HepG2 (cell line): ENCODE data around the gene ZCCHC3. TPM values are rescaled to one million over a fixed set of nuclear protein-coding genes. Genes with fewer than 3 reads are reported as not detected.

Experiments
- ATAC-seq: fragments of 200-7000 bp; cut with Tn5 transposase; 3 replicates; pipeline ENCODE4 v1.9.1; 2020; ENCODE audit warnings: mild to moderate bottlenecking, moderate library complexity
- BruUV-seq: library from RNA; stranded (reverse); fragments of 400-500 nt; replicated peaks from 2 replicates; lab custom pipeline; 2021; lab: Mats Ljungman, UMichigan
- CTCF ChIA-PET: fragments of 300-600 bp; formaldehyde crosslinking; extraction: SDS; loops from one replicate; lab custom pipeline; 2021; ENCODE audit warnings: low total read pairs, inconsistent platforms, low intra/inter-chr PET ratio; lab: Yijun Ruan, JAX
- POLR2A ChIA-PET: fragments of 350-600 bp; sonication (Branson Sonifier 250); formaldehyde crosslinking; loops from one replicate; lab custom pipeline; 2020; ENCODE audit warnings: antibody characterized with exemption, inconsistent platforms; lab: Yijun Ruan, JAX
- DNase-seq: peaks from one replicate; pipeline ENCODE4 v3.0.0-alpha.2; 2015; ENCODE audit warnings: low spot score
- FAIRE-seq: peaks from 3 replicates; lab custom pipeline; 2011; peaks lifted over from hg19 to GRCh38; lab: Jason Lieb, UNC
- H2AFZ ChIP-seq: one replicate; pipeline ENCODE4 v1.6.1; 2011; ENCODE audit warnings: low read length, inconsistent platforms
- H3K27ac ChIP-seq: fragments of 300-600 bp; 3 replicates; pipeline ENCODE4 v1.8.0; 2011; ENCODE audit warnings: mixed run types, mild to moderate bottlenecking, mixed read lengths, low read length, inconsistent platforms; ENCODE audit not compliant: insufficient read depth; ENCODE audit errors: extremely low read length
- H3K27me3 ChIP-seq, 2 experiments: fragments of 200-600 bp in 1 of 2; 2 replicates in 1 of 2; 3 replicates in 1 of 2; pipeline versions ENCODE4 v1.6.0 to v1.8.0; 2011; ENCODE audit warnings: low read length in 2 of 2, mild to moderate bottlenecking in 2 of 2, moderate library complexity in 2 of 2, inconsistent platforms in 1 of 2; ENCODE audit not compliant: insufficient read depth in 2 of 2, control insufficient read depth in 1 of 2
- H3K36me3 ChIP-seq, 2 experiments: fragments of 200-600 bp in 1 of 2; replicated peaks in 1 of 2; 2 replicates in 1 of 2; 3 replicates in 1 of 2; pipeline versions ENCODE4 v1.5.1 to v1.8.0; 2011; ENCODE audit warnings: low read length in 2 of 2, inconsistent platforms in 1 of 2; ENCODE audit not compliant: insufficient read depth in 2 of 2, control insufficient read depth in 1 of 2
- H3K4me1 ChIP-seq: 2 replicates; pipeline ENCODE4 v1.5.1; 2012; ENCODE audit warnings: low read length, inconsistent platforms; ENCODE audit not compliant: insufficient read depth
- H3K4me2 ChIP-seq: 2 replicates; pipeline ENCODE4 v1.6.0; 2011; ENCODE audit warnings: low read depth, low read length, inconsistent platforms
- H3K4me3 ChIP-seq, 3 experiments: fragments of 200-600 bp in 1 of 3; sonication (generic), shearing (Covaris generic) in 1 of 3; replicated peaks in 1 of 3; 2 replicates each; pipeline ENCODE4 v1.5.1; 2011 to 2016; ENCODE audit warnings: low read length in 3 of 3, inconsistent platforms in 2 of 3, low read depth in 2 of 3, mild to moderate bottlenecking in 2 of 3, control low read depth in 1 of 3, mixed read lengths in 1 of 3; ENCODE audit not compliant: insufficient read depth in 1 of 3
- H3K79me2 ChIP-seq: one replicate; pipeline ENCODE4 v1.6.1; 2011; ENCODE audit warnings: low read length, inconsistent platforms; ENCODE audit not compliant: insufficient read depth
- H3K9ac ChIP-seq: 2 replicates; pipeline ENCODE4 v1.6.0; 2011; ENCODE audit warnings: mild to moderate bottlenecking, low read depth, low read length, inconsistent platforms; ENCODE audit not compliant: insufficient read depth
- H3K9me3 ChIP-seq: 2 replicates; pipeline ENCODE4 v1.5.1; 2012; ENCODE audit warnings: mild to moderate bottlenecking, low read length
- H4K20me1 ChIP-seq: 2 replicates; pipeline ENCODE4 v1.6.0; 2011; ENCODE audit warnings: inconsistent platforms, mild to moderate bottlenecking, low read length, moderate library complexity; ENCODE audit not compliant: insufficient read depth
- AGO2 ChIP-seq: fragments of 200-400 bp; formaldehyde crosslinking; optimal IDR thresholded peaks from 2 replicates; pipeline ENCODE3; 2017; ENCODE audit warnings: mild to moderate bottlenecking, low read depth, low read length, moderate library complexity
- AKAP8 ChIP-seq: sonication (generic); formaldehyde crosslinking; IDR thresholded peaks from 2 replicates; pipeline ENCODE4 v1.5.1; 2020; ENCODE audit warnings: mild to moderate bottlenecking, missing genetic modification reagents
- ATF7-NPFF ChIP-seq: sonication (generic); formaldehyde crosslinking; IDR thresholded peaks from 2 replicates; pipeline ENCODE4 v1.8.1; 2023; ENCODE audit warnings: mild to moderate bottlenecking, low read depth, missing genetic modification reagents, moderate library complexity
- FLYWCH1 ChIP-seq: sonication (generic); formaldehyde crosslinking; IDR thresholded peaks from 2 replicates; pipeline ENCODE4 v1.8.1; 2023; ENCODE audit warnings: mild to moderate bottlenecking, missing genetic modification reagents
- FOXM1 ChIP-seq: sonication (generic); formaldehyde crosslinking; IDR thresholded peaks from 2 replicates; pipeline ENCODE4 v1.5.0; 2020; ENCODE audit warnings: missing genetic modification reagents
- NR2C2 ChIP-seq: sonication (generic); formaldehyde crosslinking; IDR thresholded peaks from 2 replicates; pipeline ENCODE4 v1.4.0; 2020; ENCODE audit warnings: missing genetic modification reagents, mild to moderate bottlenecking, moderate library complexity, borderline replicate concordance
- POGZ ChIP-seq: sonication (generic); formaldehyde crosslinking; IDR thresholded peaks from 2 replicates; pipeline ENCODE4 v1.4.0; 2020; ENCODE audit warnings: mild to moderate bottlenecking, missing genetic modification reagents
- TAF1 ChIP-seq: sonication (generic); formaldehyde crosslinking; IDR thresholded peaks from 2 replicates; pipeline ENCODE4 v1.4.0; 2020; ENCODE audit warnings: missing genetic modification reagents
- TEAD2 ChIP-seq: sonication (generic); formaldehyde crosslinking; IDR thresholded peaks from 2 replicates; pipeline ENCODE4 v1.9.0; 2021; ENCODE audit warnings: missing genetic modification reagents
- XRCC5 ChIP-seq: fragments of 200-400 bp; formaldehyde crosslinking; optimal IDR thresholded peaks from 2 replicates; pipeline ENCODE3; 2017; ENCODE audit warnings: mild to moderate bottlenecking, low read length
- ZNF124 ChIP-seq: sonication (generic); formaldehyde crosslinking; IDR thresholded peaks from 2 replicates; pipeline ENCODE4 v1.4.0; 2020; ENCODE audit warnings: missing genetic modification reagents
- ZNF441 ChIP-seq: sonication (generic); formaldehyde crosslinking; IDR thresholded peaks from 2 replicates; pipeline ENCODE4 v1.7.0; 2021; ENCODE audit warnings: missing genetic modification reagents, borderline replicate concordance
- ZNF501 ChIP-seq: sonication (generic); formaldehyde crosslinking; IDR thresholded peaks from 2 replicates; pipeline ENCODE4 v1.5.1; 2020; ENCODE audit warnings: mild to moderate bottlenecking, moderate library complexity, missing genetic modification reagents
- ZNF775 ChIP-seq: sonication (generic); formaldehyde crosslinking; IDR thresholded peaks from 2 replicates; pipeline ENCODE4 v1.4.0; 2020; ENCODE audit warnings: missing genetic modification reagents, mild to moderate bottlenecking, moderate library complexity, borderline replicate concordance
- WGBS: methylation state at CpG from one replicate; pipeline ENCODE4 v1.1.6; 2017; ENCODE audit warnings: low lambda C conversion rate; 5-methylcytosine and 5-hydroxymethylcytosine counted together
- in situ Hi-C: cut with HindIII; loops from 2 replicates; pipeline ENCODE4 v1.10.0; 2017; ENCODE audit warnings: low pct_unique_long_range_greater_than_20kb; ENCODE audit not compliant: extremely low pct_ligation_motif_present
- intact Hi-C: fragments of 100-400 bp; cut with micrococcal nuclease; formaldehyde crosslinking; loops from one replicate; pipeline ENCODE4 v1.10.0; 2022; ENCODE audit not compliant: unreplicated experiment
- polyA plus RNA-seq, 8 experiments: library from polyadenylated mRNA; depleted of rRNA in 3 of 8; stranded (reverse) in 7 of 8; unstranded in 1 of 8; fragments of >200 nt; fragmentation: Illumina TruSeq in 4 of 8; extraction: Trizol in 4 of 8; gene quantifications; 2 replicates each; pipeline versions ENCODE4 v1.2.1 to v1.2.3, GENCODE V29; 2011 to 2016; ENCODE audit warnings: low read depth in 4 of 8, missing spikeins in 1 of 8, mixed read lengths in 1 of 8; ENCODE audit not compliant: insufficient read depth in 1 of 8
- total RNA-seq, 5 experiments: library from RNA; depleted of rRNA; stranded (reverse); fragments of >200 nt; fragmentation: Illumina TruSeq; extraction: Trizol; gene quantifications; 2 replicates each; pipeline ENCODE4 v1.2.3, GENCODE V29; 2016; ENCODE audit warnings: low read depth in 1 of 5
- TF ChIP-seq, protein P1 (sequence below): sonication (generic); formaldehyde crosslinking; IDR thresholded peaks from 2 replicates; pipeline ENCODE4 v1.5.0; 2020; ENCODE audit warnings: mild to moderate bottlenecking, missing genetic modification reagents, borderline replicate concordance
- TF ChIP-seq, protein P2 (sequence below): sonication (generic); formaldehyde crosslinking; conservative IDR thresholded peaks from 2 replicates; pipeline ENCODE4 v1.8.0; 2022; ENCODE audit warnings: missing genetic modification reagents
- TF ChIP-seq, protein P3 (sequence below): sonication (generic); formaldehyde crosslinking; IDR thresholded peaks from 2 replicates; pipeline ENCODE4 v1.5.0; 2020; ENCODE audit warnings: missing genetic modification reagents

The ZCCHC3 gene
- total and polyA plus RNA-seq, 2 of the 13 experiments (the other 11 are each of a cell fraction or from before 2014, with no cell fraction given): 46.6 to 63.0 TPM

DNA sequence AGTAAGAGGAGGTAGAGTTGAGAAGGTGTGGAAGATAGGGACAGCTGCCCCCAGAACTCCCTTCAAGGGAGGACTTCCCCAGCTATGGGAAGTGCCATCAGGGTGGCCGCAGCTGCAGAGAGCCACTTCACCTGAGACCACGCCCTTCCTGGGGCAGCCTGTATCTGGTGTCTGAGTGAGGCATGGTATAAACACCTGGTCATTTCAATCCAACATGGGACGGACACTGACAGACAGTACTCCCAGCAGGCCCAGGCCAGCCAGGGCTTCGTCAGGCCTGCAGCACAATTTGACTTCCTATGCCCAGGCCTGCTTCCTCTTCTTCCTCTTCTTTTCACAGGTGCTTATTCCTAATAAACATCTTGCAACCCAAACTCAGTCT lies 32.5 kb downstream of the ZCCHC3 start (continued):
- TF ChIP-seq, protein P1, sequence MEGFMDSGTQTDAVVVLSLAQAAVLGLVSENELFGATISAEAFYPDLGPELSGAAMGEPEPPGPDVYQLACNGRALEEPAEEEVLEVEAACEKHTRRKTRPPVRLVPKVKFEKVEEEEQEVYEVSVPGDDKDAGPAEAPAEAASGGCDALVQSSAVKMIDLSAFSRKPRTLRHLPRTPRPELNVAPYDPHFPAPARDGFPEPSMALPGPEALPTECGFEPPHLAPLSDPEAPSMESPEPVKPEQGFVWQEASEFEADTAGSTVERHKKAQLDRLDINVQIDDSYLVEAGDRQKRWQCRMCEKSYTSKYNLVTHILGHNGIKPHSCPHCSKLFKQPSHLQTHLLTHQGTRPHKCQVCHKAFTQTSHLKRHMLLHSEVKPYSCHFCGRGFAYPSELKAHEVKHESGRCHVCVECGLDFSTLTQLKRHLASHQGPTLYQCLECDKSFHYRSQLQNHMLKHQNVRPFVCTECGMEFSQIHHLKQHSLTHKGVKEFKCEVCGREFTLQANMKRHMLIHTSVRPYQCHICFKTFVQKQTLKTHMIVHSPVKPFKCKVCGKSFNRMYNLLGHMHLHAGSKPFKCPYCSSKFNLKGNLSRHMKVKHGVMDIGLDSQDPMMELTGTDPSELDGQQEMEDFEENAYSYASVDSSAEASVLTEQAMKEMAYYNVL (CRISPR knock-in tag): 0 out of 2 replicates have a peak, but pooled peaks have one; percentile 18
- TF ChIP-seq ZNF501: no peak
- peak; percentile 51 for TF ChIP-seq AGO2
- TF ChIP-seq ZNF441: no peak
- 0 out of 2 replicates have a peak, but pooled peaks have one; percentile 35 for TF ChIP-seq FLYWCH1 (CRISPR knock-in tag)
- no peak for TF ChIP-seq TEAD2 (CRISPR knock-in tag)
- TF ChIP-seq, all 625 proteins: peak for 18

DNA sequence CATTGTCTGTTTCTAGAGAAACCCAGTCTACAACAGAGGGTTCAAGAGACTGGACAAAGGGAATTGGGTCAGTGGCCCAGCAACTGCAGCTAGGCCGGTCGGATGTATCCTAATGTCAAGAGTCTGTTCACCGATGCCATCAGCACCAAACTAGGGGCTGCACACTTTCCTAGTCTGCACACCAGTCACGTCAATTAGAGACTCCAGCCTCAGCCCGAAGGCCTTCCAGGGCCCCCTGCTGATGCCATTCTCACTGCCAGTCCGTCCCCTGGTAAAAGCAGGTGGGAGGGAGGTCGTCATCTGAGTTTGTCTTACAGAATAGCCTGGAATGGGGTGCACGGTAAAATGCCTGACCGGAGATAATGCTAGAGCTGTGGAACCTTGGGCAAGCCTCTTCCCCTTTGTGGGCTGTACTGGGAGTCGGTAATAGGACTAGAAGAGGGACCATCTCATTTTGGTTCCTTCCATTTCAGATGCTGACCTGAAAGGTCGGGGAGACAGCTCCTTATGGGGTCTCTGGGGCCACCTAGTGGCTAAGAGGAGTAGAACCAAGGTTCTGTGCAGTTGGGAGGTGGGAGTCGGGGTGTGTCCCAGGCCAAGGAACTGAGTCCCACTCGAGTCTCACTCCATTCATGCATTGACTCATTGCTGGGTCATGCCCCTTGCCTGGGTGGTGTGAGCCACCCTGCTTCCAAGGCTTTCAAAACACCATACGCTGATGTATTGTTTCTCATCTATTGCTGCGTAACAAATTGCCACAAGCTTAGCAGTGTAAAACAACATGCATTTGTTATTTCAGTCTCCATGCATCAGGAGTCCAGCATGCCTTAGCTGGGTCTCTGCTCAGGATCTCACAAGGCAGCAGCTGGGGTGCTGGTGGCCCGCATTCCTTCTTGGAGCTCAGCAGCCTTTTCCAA lies 33.1 kb downstream of the ZCCHC3 start:
- Histone ChIP-seq H3K9me3 (no peaks in the 10 kb centered on the region), H3K4me1 (peaks cover 34% of the 10 kb centered on the region), H3K4me3 (no peak overlapping the region), H3K79me2 (peaks cover 29% of the 10 kb centered on the region), H4K20me1 (peaks cover 37% of the 10 kb centered on the region), H3K9ac (no peak overlapping the region), H3K36me3 (peaks cover 4 to 9% of the 10 kb centered on the region in 2 experiments; a peak in 2 of 5 replicates), H3K4me2 (no peak overlapping the region), H3K27ac (no peak overlapping the region), H2AFZ (no peak overlapping the region), H3K27me3 (no peaks in the 10 kb centered on the region; a peak in 1 of 5 replicates)
- 65% methylated on average over 16 of the region's 16 CpGs for WGBS
- intact Hi-C loops (loop anchor here (1.0 to 2.0 kb wide), 4 partner anchors 16 to 121 kb away; partner anchors contain the start of gene NRSN2), in situ Hi-C loops (no loop called here)
- peak; percentile 27 for ATAC-seq
- peak; percentile 91 for FAIRE-seq
- CTCF ChIA-PET: interaction anchor here (1.6 to 2.2 kb wide), 4 partner anchors 64 to 121 kb away, joined by 6 to 18 read pairs (median 10); no protein-coding TSS in a partner anchor
- DNase-seq: peak; percentile 71
- POLR2A ChIA-PET: interaction anchor here (0.6 to 8.3 kb wide), 12 partner anchors 9 to 160 kb away, joined by 3 to 90 read pairs (median 4); partner anchors contain the start of genes NRSN2 and TRIB3
- no TSS peak for BruUV-seq
- TF ChIP-seq AKAP8 (peak; percentile 97), POGZ (CRISPR knock-in tag) (no peak), ZNF775 (CRISPR knock-in tag) (no peak), ZNF124 (no peak), NR2C2 (peak; percentile 46), ATF7-NPFF (CRISPR knock-in tag) (no peak), TAF1 (CRISPR knock-in tag) (no peak), XRCC5 (peak; percentile 96), FOXM1 (CRISPR knock-in tag) (no peak)
- TF ChIP-seq, protein P2, sequence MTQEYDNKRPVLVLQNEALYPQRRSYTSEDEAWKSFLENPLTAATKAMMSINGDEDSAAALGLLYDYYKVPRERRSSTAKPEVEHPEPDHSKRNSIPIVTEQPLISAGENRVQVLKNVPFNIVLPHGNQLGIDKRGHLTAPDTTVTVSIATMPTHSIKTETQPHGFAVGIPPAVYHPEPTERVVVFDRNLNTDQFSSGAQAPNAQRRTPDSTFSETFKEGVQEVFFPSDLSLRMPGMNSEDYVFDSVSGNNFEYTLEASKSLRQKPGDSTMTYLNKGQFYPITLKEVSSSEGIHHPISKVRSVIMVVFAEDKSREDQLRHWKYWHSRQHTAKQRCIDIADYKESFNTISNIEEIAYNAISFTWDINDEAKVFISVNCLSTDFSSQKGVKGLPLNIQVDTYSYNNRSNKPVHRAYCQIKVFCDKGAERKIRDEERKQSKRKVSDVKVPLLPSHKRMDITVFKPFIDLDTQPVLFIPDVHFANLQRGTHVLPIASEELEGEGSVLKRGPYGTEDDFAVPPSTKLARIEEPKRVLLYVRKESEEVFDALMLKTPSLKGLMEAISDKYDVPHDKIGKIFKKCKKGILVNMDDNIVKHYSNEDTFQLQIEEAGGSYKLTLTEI (CRISPR knock-in tag): no peak
- TF ChIP-seq, protein P3, sequence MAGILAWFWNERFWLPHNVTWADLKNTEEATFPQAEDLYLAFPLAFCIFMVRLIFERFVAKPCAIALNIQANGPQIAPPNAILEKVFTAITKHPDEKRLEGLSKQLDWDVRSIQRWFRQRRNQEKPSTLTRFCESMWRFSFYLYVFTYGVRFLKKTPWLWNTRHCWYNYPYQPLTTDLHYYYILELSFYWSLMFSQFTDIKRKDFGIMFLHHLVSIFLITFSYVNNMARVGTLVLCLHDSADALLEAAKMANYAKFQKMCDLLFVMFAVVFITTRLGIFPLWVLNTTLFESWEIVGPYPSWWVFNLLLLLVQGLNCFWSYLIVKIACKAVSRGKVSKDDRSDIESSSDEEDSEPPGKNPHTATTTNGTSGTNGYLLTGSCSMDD: no peak
